Activated CD8-positive, alpha-beta memory T cell treated with anti-CD3 and anti-CD28 coated beads, Interleukin-2, amount 50 U/mL, for 48 hours (primary cell): ENCODE data around the gene USP25.

ENCODE experiments used
- DNase-seq: peaks from one replicate; pipeline ENCODE4 v3.0.0-alpha.2; 2020

Gene USP25

GRCh38 chr21:15823486-15824150, 93.8 kb downstream of the USP25 start:
- no peak for DNase-seq

- no peak for DNase-seq
These were observed 95.9 kb downstream of the USP25 start for GRCh38 chr21:15825700-15826099.

GRCh38 chr21:15826147-15826780, 96.5 kb downstream of the USP25 start:
- no peak for DNase-seq

GRCh38 chr21:15826908-15827601, 97.3 kb downstream of the USP25 start:
- DNase-seq = no peak

GRCh38 chr21:15831497-15831896, 101.7 kb downstream of the USP25 start:
- no peak for DNase-seq

- DNase-seq = no peak
These were observed 107.9 kb downstream of the USP25 start for GRCh38 chr21:15837645-15838044.

- DNase-seq = no peak
These were observed 109.2 kb downstream of the USP25 start for GRCh38 chr21:15839026-15839425.

GRCh38 chr21:15839601-15840000, 109.8 kb downstream of the USP25 start:
- no peak for DNase-seq

- DNase-seq = no peak
These were observed 110.6 kb downstream of the USP25 start for GRCh38 chr21:15840406-15840805.

GRCh38 chr21:15841856-15842564, 112.2 kb downstream of the USP25 start:
- no peak for DNase-seq

GRCh38 chr21:15842565-15842880, 112.7 kb downstream of the USP25 start:
- DNase-seq = no peak

- DNase-seq = no peak
These were observed 114.0 kb downstream of the USP25 start for GRCh38 chr21:15843766-15844165.

GRCh38 chr21:15848634-15849560, 119.1 kb downstream of the USP25 start:
- DNase-seq = no peak

GRCh38 chr21:15849927-15850326, 120.1 kb downstream of the USP25 start:
- DNase-seq = no peak

- DNase-seq = no peak
These were observed 120.9 kb downstream of the USP25 start for GRCh38 chr21:15850645-15851044.

- DNase-seq = no peak
These were observed 122.4 kb downstream of the USP25 start for GRCh38 chr21:15852146-15852545.

GRCh38 chr21:15853126-15853525, 123.3 kb downstream of the USP25 start:
- no peak for DNase-seq

GRCh38 chr21:15856813-15857212, 127.0 kb downstream of the USP25 start:
- no peak for DNase-seq

GRCh38 chr21:15857740-15858139, 128.0 kb downstream of the USP25 start:
- no peak for DNase-seq

GRCh38 chr21:15860541-15860940, 130.8 kb downstream of the USP25 start:
- no peak for DNase-seq

- DNase-seq = no peak
These were observed 139.2 kb downstream of the USP25 start for GRCh38 chr21:15868940-15869339.

- DNase-seq = no peak
These were observed 141.0 kb downstream of the USP25 start for GRCh38 chr21:15870819-15871218.

GRCh38 chr21:15872236-15872635, 142.5 kb downstream of the USP25 start:
- DNase-seq = no peak
